Activated gamma-delta T cell (primary cell): Measurements from ENCODE around the gene TKT.
A peak's percentile ranks its signal among the peaks of the same experiment; 100 is the strongest.

Experiments
- DNase-seq: peaks from one replicate; lab custom pipeline; 2025; lab: John Stamatoyannopoulos, UW

The TKT gene

GRCh38 chr3:53198256-53198977, 57.4 kb downstream of the TKT start:
- DNase-seq, result no peak

- DNase-seq, result no peak
Measured at GRCh38 chr3:53196575-53197407, 59.0 kb downstream of the TKT start.

GRCh38 chr3:53195602-53196574, 59.9 kb downstream of the TKT start:
- DNase-seq, result peak; percentile 30

- DNase-seq, result no peak
Measured at GRCh38 chr3:53195066-53195450, 60.8 kb downstream of the TKT start.

GRCh38 chr3:53194210-53195065, 61.4 kb downstream of the TKT start:
- no peak for DNase-seq

- no peak for DNase-seq
Measured at GRCh38 chr3:53193466-53194209, 62.2 kb downstream of the TKT start.

GRCh38 chr3:53192608-53193007, 63.2 kb downstream of the TKT start:
- DNase-seq, result no peak

GRCh38 chr3:53191836-53192480, 63.9 kb downstream of the TKT start:
- DNase-seq, result no peak

GRCh38 chr3:53190659-53191058, 65.2 kb downstream of the TKT start:
- DNase-seq, result no peak

GRCh38 chr3:53189276-53189675, 66.5 kb downstream of the TKT start:
- no peak for DNase-seq

GRCh38 chr3:53188720-53189119, 67.1 kb downstream of the TKT start:
- DNase-seq, result no peak

GRCh38 chr3:53188136-53188685, 67.6 kb downstream of the TKT start:
- no peak for DNase-seq

- no peak for DNase-seq
Measured at GRCh38 chr3:53187430-53187829, 68.4 kb downstream of the TKT start.

GRCh38 chr3:53186726-53187125, 69.1 kb downstream of the TKT start:
- no peak for DNase-seq

- DNase-seq, result no peak
Measured at GRCh38 chr3:53185761-53186465, 69.9 kb downstream of the TKT start.

GRCh38 chr3:53184701-53185100, 71.1 kb downstream of the TKT start:
- no peak for DNase-seq

- DNase-seq, result no peak
Measured at GRCh38 chr3:53183514-53183913, 72.3 kb downstream of the TKT start.

GRCh38 chr3:53182764-53183355, 73.0 kb downstream of the TKT start:
- DNase-seq, result no peak

GRCh38 chr3:53181528-53181927, 74.3 kb downstream of the TKT start:
- DNase-seq, result no peak
